Stimulated activated CD4-positive, alpha-beta T cell treated with anti-CD3 and anti-CD28 coated beads, Interleukin-12 subunit alpha, Interleukin-12 subunit beta, amount 100 ng/mL, for 24 hours (primary cell): ENCODE data around the gene ASIC2.

Source experiments
- DNase-seq, 2 experiments: peaks; one replicate each; pipeline ENCODE4 v3.0.0-alpha.2; 2020; ENCODE audit warnings: low read depth in 2 of 2

Gene ASIC2

DNA sequence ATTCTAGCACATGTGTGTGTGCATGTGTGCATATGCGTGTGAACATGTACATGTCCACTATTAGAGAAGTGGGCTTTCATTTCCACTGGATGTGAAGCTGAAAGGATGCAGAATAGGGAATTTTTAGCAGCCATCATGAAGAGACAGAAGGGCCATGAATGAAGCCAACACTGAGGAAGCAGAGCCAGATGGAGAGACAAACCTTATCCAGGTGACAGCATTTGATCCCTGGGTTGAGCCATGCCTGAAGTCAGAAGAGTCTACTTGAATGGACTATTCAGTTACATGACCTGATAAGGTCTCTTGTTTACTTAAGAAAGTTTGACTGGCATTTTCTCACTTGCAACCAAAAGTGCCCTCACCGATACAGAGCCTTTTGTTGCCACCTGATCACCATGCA, 88.4 kb downstream of the ASIC2 start:
- no peak for DNase-seq

DNA sequence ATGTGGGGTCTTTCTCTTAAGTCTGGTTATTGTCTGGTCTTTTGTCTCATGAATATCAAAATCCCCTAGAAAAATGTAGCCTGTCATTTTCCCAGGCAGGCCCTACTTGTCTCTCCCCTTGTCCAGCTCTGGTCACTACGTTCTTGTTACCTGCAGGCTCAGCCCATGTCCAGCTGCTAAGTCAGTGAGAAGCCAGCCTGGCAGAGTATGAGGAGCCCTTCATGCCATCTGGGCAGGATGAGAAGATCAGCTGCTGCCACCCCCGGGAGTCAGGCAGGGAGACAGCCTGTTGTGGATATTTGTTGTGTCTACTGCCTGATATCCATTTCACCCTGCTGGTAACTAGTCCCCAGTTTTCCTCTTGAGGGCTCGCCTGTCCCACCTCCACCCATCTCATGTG, 88.9 kb downstream of the ASIC2 start:
- no peak for DNase-seq

DNA sequence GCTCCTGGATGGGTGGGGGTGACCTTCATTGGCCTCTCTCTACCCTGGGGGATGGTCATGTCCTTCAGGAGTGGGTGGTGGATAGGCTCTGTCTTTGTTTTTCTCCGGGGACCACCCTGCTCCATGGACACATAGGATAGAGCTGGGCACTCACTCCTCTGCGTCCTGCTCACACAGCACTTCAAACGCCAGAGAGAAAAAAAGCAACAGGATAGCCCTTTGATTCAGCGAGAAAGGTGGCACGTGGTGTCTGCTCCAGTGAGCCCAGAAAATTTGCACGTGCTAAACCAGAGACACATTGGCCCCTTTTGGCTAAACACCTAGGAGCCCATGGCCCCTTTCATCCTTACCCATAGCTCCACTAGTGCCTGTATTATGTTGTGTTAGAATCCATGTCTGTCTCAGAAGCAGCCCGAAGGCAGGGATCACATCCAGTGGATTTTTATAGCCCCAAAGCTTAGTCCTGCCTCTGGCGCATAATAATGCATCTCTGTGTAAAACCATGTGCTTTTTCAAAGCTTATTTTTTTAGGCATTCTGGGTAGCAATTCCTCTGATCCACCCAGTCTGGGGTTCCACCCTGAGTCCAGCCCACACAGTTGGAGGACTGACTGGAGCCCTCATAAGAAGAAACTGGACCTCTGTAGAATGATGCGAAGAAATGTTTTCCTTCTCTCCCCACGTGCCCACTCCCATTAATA, 90.1 kb downstream of the ASIC2 start:
- DNase-seq = no peak

DNA sequence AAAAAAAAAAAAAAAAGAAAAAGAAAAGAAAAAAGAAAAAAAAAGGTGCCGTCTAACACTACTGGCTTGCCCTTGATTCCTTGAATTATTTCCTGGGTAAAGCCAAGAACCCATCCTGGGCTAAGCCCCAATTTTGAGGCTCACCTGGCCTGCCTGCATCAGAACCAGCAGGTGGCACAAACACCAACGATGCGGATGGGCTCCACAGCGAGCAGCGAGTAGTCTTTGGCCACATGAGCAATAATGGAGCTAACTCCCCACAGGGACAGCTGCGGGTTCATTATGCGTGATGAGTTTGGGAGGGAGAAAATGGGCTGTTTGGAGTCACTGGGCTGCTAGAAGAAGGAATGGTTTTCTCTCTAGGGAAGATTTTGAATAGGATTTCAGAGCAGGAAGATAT, 91.1 kb downstream of the ASIC2 start:
- DNase-seq = no peak

DNA sequence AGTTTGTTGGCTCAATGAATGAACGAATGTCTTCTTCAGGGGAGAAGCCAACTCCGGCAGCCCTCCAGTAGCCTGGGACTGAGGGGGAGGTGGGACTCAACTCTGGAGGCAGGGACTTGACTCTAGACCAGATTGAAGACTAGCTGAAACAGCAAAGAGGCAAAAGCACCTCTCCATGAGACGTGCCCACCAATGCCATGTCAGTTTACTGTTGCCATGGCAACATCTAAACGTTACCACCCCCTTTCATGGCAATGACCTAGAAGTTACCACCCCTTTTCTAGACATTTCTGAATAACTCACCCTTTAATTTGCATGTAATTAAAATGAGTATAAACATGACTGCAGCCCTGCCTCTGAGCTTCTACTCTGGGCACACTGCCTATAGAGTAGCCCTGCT, 91.8 kb downstream of the ASIC2 start:
- no peak for DNase-seq

DNA sequence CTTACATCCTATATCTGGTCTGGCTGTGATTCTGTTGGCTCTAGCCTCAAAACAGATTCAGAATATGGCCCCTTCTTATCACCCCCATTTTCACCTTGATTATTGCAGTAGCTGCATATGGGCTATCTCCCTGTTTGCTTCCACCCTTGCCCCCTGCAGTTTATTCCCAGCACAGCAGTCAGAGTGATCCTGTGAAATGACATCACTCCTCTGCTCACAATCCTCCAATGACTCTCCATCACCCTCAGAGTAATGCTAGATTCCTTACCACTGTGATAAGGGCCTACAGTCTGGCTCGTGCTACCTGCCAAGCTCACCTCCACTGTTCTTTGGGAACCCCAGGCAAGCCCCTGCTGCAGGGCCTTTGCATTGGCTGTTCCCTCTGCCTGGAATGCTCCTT, 92.5 kb downstream of the ASIC2 start:
- DNase-seq = no peak

DNA sequence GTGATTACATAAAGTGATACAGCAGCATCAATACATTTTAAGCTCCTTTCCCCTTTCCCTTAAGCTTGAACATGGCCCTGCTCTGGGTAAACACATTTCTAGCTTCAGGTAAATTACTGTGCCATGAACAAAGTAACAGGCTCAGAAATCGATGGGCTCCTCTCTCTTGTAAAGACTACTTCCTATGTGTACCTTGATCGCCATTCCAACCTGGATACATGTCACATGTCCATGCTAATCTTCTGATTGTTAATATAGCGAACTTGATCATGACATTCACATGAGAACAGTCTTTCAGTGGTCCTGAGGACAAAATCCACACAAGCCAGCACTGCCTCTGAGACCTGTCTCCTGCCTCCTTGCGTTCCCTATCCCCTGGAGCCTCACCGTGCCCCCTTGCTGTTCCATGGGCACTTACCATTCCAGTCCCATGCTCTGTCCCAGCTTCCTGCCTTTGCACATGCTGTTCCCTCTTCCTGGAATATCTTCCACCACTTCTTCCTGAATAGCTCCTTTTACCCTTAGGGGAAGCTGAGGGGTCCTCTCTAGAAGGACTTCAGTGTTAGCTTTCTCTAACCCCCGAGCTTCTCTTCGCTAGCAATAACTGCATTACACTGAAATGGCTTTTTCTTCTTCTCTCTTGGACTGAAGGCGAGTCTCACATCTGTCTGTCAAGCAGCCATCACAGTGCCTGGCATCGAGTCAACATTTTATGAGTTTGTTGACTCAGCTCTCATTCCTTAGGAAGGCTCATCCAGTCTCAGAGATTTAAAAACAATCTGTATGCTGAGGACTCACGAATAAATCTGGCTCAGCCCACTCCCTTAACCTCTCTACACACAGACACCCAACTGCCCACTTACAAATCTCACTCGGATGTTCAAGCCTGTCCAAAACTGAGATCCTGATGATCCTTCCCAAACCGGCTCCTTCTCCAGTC, 93.3 kb downstream of the ASIC2 start:
- no peak for DNase-seq

DNA sequence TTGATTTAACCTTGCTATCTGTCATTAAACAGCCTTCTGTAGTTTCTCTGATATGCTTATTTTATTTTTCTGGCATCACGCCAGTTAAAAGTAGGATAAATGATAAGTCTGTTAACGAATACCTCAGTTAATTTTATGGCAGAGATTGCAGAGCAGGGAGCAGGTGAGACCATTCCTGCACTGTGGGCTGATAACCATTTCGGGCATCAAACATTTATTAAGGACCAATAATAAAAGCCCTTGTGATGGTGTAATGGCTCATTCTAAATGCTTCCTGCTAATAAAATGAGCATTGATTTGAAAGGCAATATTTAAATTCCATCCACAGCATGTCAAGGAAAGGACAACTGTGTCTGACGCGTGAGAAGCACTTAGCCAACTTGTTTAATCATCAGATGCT, 94.1 kb downstream of the ASIC2 start:
- no peak for DNase-seq

DNA sequence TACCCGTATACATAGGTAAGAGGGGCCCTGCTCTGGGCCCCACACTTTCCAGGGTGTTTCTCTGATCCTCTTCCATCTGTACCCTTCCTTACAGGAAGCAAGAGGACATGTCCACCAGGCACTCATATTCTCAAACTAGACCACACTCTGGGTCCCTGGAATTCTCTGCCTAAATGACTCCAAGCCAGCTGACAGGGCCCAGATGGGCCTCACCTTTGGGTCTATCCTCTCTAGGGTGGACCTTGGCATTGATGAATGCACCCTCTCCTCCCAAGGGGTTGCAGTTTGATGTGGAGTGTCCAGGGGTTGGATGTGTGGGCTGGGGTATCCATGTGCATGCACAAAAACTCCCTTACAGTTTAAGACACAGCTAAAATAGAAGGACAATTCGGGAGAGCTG, 95.8 kb downstream of the ASIC2 start:
- no peak for DNase-seq

DNA sequence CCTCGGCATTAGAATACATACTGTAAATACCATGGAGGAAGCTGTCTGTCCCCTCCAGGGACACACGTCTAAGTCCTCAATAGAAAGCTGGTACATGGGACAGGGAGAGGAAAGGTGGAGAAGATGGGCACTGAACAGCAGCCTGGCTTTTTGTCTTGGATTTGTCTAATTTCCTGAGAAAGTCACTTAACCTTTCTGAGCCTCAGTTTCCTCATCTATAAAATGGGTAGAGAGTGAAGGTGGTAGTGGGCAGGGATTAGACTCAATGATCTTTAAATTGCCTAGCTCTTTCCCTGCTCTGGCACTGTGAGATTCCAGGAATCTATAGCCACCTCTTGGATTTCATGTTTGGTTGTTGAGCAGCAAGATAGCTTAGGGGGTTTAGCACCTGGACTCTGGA, 96.2 kb downstream of the ASIC2 start:
- no peak for DNase-seq

DNA sequence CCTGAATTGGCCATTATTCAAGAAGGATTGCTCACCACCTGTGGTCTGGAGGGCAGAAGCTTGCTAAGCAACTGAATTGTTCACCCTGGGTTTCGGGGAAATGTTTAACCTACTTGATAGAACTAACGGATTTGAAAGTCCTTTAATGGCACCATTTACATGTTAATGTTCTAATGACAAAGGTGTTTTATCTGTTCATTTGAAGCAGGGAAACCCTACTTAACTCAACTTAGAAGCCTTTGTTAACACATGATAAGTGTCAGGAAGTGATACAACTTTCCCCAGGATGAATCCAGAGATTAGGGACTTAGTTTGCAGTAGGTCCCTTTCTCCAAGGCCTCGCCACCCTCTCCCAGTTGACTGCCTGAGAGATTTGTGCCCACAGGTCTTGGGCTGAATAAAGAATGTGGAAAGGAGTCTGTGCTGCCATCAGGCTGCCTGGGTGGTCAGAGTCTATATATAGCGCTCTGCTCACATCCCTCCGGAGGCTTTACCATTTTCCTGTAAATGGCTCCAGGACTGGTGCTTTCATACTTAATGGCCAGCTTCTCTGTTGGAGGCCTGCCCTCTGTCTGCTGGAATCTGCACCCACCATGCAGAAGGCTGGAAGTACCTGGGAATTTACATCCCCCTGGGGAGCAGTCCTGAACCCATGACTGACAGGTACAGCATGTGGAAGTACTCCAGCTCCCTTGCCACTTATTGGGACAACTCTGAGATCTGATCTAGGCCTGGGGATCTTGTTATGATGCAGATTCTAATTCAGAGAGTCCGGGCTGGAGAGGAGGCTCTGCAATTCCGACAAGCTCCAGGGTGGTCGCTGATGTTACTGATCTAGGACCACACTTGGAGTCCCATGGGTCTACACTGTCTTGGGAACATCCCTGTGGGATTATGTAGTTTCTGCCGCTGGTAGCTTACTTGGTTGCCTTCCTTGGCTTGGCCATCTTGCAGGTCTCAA, 99.9 kb downstream of the ASIC2 start:
- no peak for DNase-seq

DNA sequence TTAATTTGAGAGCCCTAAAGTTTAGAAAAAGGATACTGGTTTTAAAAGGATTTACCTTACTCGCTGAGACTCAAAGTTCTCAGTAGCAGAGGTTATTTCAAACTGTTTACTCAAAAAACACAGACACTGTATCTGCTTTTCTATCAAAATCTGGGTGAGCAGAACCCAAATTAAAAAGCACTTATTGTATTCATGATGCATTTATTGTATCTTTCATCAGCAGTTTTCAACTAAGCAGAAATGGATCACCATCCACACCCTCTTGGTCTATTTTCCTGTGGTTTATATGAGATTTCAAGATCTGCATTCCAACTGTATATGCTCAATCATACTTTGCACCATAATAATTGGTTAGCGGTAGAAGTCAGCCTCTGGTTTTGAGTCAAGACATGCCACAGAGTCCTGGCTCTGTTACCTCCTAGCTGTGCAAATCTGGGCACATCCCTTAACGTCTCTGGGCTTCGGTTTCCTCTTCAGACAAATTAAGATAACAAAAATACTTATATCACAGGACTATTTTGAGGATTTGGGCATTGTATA, 109.5 kb downstream of the ASIC2 start:
- DNase-seq = no peak

DNA sequence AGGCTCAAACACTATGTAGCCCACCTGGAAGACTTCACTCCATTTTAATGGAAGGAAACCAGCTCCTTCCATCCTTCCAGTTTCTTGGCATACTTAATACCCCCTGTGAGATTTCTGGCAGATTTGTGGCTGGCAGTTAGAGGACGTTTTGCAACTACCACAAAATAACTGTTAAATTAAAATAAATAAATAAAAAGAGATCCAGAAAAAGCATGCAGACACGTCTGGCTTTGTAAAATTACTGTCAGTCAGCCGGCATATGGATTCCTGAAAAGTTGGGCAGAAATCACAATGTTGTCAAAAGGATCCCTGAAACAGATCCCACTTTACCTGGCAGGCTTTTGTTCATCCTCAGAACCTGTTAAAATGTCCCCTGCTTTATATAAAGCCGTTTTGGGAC, 113.9 kb downstream of the ASIC2 start:
- no peak for DNase-seq

DNA sequence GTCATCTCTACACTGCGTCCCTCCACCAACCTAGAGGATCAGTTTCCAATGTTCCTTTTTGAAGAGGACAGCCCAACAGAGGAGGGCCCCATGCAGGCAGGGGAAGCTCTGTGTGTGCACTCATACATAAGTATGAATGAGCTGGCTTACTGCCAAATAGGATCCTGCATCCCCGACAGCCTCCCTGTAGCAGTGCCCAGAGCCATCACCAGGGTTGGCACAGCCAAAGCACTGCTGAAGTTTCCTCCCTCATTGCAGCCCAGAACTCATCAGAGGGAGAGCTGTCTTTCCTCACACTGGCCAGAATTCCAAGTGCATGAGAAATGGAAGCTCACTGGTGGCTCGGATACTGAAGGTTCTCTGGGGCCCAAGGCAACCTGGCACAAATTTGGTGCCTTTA, 114.4 kb downstream of the ASIC2 start:
- no peak for DNase-seq

DNA sequence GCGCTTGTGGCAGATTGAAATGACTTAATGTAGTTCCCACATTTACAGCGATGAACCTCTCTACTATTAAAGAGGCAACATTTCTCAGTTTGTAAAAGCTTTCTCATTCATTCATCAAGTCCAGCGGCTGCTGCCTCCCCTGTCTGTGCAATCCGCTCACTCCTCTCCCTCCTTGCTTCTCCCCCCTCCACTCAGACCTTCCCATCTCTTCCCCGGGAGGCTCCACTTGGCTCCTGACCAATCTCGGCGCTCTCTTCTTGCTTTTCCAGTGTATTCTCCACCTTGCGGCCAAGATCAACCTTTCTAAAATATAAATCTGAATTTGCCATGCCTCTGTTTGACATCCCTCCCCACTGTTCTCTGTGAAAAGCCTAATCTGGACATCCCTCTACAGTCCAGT, 117.5 kb downstream of the ASIC2 start:
- DNase-seq = no peak

DNA sequence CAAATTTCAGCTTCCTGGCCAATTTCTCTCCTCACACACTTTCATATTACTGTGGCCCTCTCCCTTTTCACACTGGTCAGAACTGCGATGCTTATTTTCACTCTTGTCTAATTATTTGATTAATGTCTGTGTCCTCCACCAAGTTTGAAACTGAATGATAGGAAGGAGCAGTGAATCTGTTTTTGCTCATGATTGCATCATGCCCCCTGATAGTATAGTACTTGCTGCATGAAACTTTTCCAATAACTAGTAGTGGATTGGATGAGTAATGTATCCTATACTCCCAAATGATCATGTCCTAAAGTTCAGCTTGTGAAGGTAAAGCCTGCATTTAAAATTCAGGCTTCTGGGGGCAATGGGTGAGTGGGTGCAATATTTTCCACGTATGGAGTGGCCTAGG, 121.2 kb downstream of the ASIC2 start:
- no peak for DNase-seq

DNA sequence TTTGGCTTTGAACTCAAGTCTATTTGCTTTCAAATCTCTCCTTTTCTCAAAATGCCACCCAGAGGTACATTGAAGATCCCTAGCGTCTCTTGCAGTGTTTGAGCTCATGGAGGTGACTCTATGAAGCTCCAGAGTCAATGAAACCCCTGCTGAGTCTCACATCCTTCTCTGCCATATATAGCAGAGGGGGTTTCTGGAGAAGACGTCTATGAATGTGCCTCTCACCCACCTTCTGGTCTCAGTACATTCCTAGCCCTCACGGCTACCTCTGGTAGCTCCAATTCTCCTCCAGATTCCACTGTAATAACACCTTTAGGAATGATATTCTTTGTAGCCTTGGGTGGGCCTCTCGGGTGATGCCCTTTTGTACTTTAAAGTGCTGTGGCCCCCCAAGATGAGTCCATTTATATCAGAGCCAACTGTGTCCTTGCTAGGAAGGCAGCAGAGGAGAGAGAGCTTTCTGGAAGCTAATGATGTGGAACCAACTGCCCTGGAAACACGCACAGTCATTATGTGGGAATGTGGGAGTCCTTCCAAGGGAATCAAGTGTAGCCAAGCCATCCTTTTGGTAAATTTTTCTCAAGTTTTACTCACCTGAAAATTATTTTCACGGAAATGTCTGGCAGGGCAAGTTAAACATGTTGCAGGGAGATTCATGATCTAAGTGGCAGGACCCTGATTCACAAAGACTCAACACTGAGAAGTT, 123.4 kb downstream of the ASIC2 start:
- DNase-seq = no peak

DNA sequence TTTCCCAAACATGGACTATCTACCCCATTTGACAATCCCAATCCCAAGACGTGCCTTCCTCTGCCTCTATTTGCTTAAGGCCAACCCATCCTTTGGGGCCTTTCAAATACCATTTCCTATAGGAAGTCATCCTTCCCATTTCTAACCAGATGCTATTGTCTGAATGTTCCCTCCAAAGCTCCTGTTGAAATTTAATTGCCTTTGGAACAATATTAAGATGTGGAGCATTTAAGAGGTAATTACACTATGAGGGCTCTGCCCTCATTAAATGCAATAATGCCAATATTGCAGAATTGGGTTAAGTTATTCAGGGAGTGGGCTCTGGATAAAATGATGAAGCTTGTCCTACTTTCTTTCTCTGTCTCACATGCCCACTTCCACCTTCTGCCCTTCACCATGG, 125.4 kb downstream of the ASIC2 start:
- DNase-seq = no peak

DNA sequence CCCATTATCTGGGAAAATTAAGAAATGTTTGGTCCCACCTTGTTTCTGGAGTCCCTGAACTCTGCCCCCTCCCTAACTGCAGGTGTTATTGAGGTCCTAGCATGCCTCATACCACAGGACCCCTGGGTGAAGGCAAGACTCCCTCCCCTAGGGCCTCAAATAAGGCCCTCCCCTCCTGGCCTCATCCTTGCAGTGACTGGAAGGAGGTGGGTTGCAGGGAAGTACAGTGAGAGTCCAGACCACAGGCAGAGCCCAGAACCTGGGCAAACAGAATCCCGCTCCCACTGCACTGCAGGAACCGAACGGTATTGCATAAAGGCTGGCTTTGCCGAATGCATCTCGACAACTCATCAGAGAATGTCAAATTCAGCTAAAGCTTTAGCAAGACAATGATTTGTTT, 126.6 kb downstream of the ASIC2 start:
- DNase-seq = no peak

DNA sequence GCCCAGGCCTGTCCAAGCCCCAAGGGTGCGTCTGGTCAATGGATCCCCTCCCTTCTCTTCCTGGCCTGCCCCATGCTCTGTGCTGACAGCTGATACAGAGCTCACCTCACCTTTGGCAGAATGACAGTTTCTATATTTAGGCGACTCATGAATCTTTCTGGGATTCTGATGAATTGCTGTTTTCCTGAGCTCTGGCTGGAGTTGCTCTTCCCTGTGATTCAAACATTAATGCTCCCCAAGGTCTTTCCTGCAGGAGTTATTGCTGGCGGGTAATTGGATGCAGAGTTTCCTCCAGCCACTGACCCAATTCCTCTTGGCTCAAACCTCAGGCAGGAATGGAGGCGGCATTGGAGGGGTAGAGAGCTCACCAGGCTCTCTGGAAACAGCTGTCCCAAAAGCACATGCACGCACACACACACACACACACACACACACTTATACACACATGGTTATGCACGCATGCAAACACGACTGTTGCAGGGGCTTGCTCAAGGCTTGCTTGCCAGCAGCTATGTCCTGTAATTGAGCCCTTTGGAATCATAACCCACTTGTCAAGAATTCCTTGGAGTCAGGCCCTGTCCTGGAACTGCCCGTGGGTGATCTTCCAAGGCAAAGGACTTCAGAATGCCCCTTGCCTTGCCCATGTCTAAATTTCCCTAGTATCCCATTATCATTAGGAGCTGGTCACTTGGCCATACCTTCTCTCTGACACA, 128.8 kb downstream of the ASIC2 start:
- no peak for DNase-seq
